Measurements from ENCODE around the gene SLC2A2.

SLC2A2 gene

DNA sequence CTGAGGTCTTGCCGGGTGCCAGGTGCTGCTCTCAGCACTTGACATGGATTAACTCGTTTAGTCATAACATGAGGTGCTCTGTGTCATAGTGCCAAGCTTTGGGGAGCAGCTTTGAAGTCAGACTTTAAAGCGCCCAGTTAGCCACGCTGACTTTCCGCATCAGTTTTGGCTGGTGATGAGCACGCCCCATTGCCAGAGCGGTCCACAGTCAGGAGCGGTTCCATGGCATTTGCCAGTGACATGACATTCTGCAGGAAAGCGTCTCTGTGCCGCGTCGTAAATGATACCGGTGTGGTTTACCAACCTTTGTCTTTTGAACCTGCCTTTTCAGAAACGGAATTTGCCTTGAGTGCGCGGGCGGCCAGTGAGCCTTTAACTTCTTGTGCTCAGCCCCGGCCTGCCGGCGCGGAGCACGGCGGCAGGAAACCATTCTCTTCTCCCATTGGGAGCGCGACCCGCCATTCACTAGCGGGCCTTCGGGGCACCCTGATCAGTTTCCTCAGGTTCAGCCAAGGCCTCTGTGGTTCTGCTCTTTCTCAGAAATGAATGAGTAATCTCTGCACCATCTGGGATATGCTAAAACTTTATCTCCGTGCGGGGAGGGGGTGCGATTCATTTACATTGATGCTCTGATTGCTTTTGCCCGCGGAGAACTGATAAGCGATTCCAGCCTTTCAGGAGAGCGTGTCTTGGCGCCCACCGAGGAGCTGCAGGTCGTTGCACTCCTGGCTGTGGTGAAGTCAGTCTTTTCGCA is 1.7 kb upstream of the SLC2A2 start:
- peak; percentile 47 for DNase-seq

DNA sequence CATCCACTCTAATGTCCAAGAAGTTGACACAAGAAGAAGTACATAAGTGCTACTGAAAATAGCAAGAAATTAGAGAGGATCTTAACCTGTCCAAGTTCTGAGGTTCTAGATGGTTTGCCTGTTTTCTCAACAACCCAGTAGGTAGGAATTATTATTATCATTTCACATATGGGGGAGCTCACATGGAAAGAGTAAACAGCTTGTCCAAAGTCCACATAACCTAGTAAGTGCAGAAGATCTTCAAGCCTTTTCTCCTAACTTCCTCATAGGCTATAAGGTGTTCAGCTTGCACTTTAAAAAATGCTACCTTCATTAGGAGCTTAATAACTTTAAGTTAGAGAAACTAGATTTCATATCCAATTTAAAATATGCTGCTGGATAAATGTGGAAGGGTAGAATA is 3.0 kb downstream of the SLC2A2 start:
- DNase-seq = no peak

DNA sequence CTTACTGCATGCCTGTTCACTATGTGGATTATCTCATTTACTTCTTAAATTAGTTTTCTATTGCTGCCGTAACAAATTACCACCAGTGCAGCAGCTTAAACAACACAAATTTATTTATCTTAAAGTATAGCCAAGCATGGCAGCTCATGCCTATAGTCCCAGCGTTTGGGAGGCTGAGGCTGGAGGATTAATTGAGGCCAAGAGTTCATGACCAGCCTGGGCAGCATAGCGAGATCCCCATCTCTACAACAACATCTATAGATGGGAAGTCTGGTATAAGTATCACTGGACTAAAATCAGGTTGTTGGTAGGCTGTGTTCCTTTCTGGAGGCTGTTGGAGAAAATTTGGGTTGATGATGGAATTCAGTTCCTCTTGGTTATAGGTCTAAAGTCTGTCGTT is 5.1 kb downstream of the SLC2A2 start:
- DNase-seq = no peak

DNA sequence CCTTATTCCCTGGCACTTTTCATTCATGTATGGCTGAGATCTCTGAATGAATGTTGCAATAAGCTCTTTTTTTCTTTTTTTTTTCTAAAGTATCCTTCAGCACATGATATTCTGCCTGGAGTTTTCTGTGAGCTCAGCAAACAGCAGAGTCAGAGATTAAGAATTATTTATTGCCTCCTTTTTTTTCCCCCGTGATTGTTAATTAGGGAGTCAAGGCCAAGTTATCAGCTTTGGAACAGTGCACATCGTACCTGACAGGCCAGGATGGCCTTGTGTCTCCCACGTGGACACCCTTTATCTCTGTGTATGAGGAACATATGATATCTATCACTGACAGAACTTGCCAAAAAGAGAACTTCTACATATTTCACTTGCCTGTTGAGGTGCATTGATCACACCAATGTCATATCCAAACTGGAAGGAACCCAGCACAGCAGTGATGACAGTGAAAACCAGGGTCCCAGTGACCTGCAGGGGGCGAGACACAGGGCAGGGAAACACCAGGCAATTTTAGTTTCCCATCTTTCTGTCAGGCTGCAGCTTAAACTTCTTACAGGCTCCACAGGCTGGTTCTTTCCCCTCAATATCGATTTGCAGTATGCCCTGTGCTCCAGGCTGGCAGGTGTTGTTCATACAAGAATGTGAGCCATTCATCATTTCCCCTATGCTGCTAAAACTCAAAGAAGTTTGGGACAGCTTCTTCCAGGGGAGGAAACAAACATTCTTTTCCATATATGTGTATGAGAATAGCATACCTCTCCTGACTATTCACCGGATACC is 8.2 kb downstream of the SLC2A2 start:
- DNase-seq = no peak

DNA sequence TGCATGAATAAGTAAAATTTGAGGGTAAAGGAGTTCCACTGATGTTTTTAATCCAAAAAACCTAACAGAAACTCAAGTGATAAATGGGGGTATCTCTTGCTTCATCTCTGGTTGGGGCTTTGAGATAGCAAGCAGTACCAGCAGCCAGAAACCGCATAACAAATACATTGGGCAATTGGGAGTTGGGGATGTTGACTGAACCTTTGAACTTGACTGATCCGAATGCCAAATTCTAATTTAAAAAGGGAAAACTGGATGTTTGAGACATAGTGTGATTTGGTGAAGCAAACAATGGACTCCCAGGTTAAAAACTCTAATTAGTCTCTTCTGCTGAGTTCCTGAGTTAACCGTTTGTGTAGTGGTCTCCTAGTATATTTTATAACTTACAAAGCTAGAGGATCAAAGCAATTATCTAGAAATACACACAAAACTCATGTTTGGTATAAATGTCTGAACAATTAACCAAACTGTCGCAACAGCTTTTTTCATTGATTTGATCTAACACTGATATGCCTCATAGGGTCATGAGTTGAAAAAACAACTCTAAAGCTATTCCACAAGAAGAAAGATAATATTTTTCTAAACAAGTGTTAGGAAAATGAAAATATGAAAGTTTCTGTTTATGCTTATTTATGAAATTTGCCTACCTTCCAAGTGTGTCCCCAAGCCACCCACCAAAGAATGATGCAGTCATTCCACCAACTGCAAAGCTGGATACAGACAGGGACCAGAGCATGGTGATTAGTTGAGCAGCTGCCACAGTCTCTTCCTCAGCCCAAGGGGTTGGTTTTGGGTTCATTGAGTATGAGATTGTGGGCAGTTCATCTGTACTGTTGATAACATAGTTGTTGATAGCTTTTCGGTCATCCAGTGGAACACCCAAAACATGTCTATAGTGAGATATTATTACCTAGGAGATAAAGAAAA is 12.4 kb downstream of the SLC2A2 start:
- DNase-seq = no peak

DNA sequence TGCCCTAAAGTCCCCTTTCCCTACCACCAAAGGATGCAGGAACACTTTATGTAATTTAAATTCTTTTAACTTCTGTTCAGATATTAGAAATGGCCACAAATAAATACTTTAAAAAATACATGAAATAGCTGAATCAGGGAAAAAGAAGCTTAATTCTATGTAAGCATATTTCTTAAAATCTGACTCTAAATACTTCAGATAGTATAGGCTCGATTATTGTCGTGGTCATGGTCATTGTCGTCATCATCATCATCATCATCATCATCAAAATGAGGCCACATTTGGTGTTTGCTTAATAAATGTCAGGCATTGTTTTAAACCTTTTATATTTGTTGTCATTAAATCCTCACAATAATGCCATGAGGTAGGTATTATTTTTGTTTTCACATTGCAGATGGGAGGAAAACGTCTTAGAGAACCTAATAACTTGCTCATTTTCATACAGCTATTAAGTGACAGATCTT is 14.6 kb downstream of the SLC2A2 start:
- no peak for DNase-seq

DNA sequence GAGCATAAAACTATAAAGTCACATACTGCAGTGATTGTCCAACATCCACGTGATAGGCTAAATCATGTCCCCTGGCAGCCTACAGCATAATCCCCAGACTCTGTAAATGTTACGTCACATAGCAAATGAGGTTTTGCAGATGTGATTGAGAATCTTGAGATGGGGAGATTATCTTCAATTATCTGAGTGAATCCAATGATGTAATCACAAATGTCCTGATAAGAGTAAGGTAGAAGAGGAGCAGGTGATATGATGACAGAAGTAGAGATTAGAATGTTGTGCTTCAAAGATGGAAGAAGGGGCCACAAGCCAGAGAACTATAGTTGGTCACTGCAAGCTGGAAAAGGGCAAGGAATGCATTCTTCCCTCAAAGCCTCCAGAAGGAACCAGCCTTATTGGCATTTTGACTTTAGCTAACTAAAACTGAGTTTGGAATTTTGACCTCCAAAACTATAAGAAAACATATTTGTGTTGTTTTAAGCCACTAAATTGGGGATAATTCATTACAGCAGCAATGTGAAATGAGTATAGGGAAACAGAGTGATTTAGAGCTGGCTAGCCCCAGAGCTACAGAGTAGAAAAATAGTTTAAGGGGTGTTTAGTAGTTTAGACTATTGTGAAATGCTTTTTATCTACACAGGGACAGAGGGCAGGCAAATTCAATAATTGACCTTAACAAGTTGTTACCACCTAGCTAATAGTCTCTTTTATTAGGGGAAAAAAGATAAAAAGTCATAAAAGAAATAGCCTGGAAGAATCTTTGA is 15.2 kb downstream of the SLC2A2 start:
- no peak for DNase-seq

DNA sequence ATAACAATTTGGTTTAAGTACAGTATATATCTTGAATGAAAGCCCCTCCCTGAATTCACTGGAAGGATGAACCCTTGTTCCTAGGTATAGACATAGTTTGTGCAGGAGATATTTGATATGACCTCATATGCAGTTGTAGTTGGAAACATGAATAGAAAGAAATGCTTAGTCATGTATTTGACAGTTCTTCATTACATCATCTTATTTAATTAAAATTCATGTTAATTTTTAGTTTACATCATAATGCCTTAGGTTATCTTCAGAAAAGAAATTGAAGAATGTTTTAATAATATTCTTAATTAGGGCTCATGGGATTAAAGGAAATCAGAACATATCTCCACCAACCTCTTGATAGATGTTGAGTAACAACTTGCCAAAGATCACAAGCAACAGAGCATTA is 19.2 kb downstream of the SLC2A2 start:
- DNase-seq = no peak

DNA sequence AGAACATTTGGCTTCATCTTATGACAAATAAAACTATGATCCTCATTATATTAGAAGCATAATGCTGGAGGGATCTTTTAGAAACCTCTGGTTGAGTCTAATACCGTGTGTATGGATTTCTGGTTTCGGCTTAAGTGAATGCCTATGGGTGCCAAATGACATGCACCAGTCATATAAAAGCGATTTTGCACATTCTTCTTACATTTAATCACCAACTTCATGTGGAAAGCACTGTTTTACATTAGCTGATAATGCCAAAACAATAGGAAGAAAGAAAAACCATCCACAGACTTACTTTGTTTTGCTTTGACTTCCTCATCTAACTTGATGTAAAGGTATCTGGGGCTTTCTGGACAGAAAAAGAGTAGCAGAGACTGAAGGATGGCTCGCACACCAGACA is 20.9 kb downstream of the SLC2A2 start:
- DNase-seq = no peak

DNA sequence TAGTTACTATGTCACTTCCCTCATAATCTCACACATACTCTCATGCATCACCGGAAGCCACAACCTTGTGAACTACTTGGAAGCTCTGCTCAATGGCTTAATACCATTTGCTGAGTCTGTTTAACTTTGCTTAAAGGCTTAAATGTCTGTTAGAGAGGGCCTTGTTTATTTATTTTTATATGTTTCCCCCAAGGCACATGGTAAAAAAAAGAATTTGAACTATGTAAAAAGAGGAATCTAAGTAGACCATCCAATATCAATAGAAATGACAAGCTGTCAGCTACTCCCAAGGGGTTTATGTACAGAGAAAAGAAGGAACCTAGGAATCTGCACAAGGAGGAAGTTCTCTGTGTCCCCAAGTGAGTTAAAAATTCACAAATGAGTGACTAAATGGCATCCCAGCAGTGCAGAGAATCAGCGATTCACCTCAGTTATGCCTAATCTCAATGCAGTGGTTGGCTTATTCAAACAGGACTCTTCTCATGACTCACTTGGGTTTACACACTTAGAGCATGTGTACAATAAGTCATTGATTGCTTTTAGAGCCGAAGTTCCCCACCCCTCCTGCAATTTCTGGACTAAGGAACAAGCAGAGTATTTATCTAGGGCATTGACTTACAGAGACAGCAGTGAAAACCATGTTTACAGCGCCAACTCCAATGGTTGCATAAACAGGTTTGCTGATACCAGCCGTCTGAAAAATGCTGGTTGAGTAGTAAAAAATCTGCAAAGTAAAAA is 24.4 kb downstream of the SLC2A2 start:
- no peak for DNase-seq

DNA sequence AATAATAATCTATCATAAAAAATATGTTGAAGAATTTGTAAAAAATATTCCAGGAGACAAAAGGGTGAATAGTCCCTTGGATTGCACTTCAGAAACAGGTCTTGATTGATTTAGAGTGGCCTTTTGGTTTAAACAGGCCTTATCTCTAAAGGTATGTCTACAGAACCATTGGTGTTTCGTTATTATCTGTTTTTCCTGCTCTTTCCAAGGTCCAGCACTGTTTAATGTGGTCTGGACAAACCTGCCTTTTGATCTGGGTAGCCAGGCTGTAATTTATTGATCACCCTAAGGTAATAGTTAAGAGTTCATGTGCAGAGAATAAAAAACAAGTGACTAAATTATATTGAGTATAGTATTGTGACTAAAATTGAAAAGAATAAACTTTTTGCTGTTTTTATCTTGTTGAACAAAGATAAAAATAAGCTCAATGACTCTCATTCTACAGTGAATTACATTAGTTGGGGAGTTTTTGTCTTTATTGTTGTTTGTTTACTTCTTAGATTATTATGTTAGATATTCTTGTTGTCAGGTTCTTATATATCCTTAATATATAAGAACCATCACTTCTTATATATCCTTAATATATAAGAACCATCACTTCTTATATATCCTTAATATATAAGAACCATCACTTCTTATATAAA is 25.1 kb downstream of the SLC2A2 start:
- DNase-seq = no peak

DNA sequence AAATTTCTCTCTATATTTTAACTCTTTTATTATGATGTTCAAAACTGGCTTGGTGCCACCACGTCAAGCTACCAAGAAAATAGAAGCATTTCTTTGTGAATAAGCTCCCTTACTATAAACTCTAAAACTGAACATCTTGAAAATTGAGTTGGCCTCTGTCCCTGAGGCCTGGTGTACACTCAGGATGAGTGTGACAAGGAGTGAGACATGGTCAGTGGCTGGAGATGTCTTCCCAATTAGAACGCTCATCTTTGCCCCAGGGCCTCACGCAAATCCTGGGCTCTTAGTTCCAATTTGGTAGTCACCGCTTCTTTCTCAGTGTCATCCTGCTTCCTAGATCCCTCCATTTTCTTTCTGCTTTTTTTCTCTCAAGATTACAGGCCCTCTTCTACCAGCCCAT is 26.2 kb downstream of the SLC2A2 start:
- no peak for DNase-seq

DNA sequence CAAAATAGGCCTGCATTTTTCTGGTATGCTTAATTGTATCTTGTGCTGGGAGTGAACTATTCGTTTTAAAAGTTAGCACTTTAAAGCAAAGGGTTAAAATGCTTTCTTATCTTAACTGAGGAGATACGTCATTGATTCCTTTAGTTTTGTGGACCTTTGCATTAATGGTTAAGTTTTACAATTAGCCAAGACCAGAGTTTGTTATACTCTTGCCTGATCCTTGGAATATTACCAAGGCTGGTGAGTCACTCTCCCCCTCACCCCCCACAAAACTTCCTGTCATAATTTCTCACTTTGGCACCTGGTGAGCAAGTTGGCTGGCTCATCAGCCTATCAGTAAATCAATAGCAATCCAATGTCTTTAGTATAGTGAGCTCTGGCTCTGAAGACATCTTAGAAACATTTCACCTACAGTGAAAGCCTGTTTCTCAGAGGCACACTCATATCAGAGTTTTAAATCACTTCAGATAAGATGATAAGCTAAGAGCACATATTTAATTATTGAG is 26.7 kb downstream of the SLC2A2 start:
- no peak for DNase-seq

DNA sequence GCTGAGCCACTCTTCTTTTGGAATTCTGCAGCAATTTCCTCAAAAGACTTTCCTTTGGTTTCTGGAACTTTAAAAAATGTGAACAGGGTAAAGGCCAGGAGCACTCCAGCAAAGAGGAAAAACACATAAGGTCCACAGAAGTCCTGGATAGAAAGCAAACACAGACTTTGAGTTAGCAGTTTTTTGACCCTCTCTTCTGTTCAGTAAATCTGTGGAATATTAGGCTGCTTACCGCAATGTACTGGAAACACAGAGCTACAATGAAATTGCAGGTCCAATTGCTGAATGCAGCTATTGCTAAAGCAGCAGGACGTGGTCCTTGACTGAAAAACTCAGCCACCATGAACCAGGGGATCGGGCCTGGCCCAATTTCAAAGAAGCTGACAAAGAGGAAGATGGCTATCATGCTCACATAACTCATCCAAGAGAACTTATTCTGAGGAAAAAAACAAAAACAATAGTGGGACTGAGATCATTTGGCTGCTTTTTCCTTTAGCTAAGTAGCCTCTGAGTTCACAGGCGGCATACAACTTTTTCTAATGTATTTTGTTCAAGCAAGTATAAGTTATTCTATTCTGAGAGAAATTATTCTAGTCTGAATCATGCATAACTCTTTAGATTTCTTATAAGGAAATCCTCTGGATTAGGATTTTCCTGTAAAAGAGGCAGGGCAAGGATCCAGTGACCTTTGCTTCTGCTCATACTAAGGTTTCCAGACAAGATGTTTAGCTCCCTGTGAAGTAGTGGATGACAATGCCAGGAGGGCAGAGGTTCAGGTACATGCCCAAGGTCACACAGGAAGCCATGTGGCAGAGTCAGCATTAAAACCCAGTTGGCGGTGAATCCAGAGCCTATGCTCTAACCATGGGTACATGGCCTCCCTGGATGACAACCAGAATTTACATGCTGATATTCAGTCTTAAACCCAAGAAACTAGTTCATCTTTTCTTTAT is 28.3 kb downstream of the SLC2A2 start:
- DNase-seq = no peak

DNA sequence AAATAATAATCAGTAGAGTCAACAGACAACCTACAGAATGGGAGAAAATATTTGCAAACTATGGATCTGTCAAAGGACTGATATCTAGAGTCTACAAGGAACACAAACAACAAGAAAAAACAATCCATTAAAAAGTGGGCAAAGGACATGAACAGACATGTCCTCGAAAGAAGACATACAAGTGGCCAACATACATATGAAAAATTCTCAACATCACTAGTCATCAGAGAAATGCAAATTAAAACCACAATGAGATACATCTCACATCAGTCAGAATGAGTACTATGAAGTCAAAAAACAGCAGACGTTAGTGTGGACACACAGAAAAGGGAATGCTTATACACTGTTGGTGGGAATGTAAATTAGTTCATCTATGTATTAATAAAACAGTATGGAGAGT is 33.7 kb downstream of the SLC2A2 start:
- no peak for DNase-seq

DNA sequence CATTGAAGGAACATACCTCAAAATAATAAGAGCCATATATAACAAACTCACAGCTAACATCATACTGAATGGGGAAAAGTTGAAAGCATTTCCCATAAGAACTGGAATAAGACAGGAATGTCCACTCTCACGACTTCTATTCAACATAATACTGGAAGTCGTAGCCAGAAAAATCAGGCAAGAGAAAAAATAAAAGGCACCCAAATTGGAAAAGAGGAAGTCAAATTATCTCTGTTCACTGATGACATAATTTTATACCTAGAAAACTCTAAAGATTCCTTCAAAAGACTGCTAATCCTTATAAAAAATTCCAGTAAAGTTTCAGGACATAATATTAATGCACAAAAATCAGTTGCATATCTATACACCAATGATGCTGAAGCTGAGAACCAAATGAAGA is 34.9 kb downstream of the SLC2A2 start:
- no peak for DNase-seq

DNA sequence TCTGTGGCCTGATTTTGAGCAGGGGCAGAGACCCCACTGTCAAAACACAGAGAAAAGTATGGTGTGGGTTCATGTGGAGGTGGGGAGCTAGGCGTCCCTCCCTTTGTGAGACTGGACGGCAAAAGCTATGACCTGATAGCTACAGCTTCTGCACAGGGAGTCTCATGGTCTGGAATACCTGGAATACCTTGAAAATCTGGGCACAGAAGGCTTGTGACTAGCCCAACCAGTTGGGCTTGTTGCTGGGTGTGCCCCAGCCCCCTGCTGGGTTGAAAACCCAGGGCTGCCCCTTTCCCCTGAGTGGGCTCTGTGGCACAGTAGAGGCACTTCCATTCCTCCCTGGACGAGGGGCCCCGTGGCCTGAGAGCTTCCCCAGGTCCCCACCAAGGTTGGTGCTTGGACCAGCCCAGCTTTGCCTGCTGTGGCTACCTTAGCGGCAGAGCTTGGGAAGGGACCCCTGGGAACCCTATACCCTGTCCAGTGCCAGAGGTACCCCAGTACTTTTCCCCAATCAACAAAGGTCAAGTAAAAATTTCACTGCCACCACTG is 37.3 kb downstream of the SLC2A2 start:
- DNase-seq = no peak

DNA sequence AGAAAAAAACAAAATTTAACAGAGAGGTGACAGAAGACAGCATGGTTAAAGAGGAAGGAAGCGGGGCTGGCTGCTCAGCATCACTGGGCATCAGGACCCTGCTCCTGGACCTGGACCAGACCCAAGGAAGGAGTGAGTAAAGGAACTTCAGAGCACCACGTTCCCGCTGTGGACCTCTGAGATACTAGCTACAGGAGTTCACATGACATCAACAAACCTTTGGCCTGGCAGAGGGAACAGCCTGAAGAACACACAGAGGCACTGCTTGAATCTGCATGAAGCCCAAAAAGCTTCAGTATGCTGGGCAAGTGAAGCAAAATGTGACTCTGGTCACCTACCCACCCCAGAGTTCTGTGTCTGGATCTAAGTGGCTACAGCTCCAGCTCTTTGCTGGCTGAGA is 38.1 kb downstream of the SLC2A2 start:
- DNase-seq = no peak

DNA sequence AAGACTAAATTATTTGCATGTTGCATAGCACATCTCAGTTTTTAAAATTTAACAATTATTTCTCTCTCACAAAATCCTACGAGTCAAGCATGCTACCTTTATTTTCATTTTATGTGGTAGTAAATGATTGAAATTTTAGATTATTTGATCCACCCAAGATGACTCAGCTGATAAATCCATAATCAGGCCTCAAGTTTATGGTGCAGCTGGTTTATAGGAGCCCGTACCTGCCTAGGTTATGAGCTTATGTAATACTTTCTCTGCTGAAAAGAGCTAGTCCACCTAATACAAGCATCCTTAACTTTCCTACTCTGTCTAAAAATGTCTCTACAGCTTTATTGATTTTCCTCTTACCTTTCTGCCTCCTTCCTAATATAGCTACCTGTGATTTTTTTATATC is 41.2 kb downstream of the SLC2A2 start:
- no peak for DNase-seq

DNA sequence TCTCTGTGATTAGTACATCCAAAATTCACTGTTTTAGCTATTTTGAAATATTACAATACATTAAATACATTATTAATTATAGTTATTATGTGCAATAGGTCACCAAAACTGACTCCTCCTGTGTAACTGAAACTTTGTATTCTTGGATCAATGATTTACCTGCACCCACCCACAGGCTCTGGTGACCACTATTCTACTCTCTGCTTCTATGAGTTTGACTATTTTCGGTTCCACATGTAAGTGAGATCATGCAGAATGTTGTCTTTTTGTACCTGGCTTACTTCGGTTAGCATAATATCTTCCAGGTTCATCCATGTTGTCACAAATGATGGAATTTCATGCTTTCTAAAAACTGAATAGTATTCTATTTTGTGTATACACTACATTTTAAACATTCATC is 43.8 kb downstream of the SLC2A2 start:
- DNase-seq = no peak

Measured in amniotic stem cell (primary cell).